ENCODE measurements around the gene CCM2.

Gene CCM2

GRCh38 chr7:45000093-45001032, at the start of gene CCM2:
TSS of gene CCM2 (plus strand) at chr7:45000201. CDS start at chr7:45000334, 133 bp downstream.
- DNase-seq: no peak

GRCh38 chr7:44953156-44953555, 46.8 kb upstream of the CCM2 start:
- DNase-seq: no peak

- DNase-seq: no peak
These were observed 44.3 kb upstream of the CCM2 start for GRCh38 chr7:44955733-44956132.

GRCh38 chr7:44956157-44956766, 43.7 kb upstream of the CCM2 start:
- DNase-seq: no peak

- no peak for DNase-seq
These were observed 41.2 kb upstream of the CCM2 start for GRCh38 chr7:44958645-44959344.

- DNase-seq: no peak
These were observed 40.5 kb upstream of the CCM2 start for GRCh38 chr7:44959433-44959951.

- no peak for DNase-seq
These were observed 39.9 kb upstream of the CCM2 start for GRCh38 chr7:44960011-44960580.

GRCh38 chr7:44961844-44962482, 38.0 kb upstream of the CCM2 start:
- no peak for DNase-seq

GRCh38 chr7:44962483-44963251, 37.3 kb upstream of the CCM2 start:
- DNase-seq: no peak

GRCh38 chr7:44963364-44964290, 36.4 kb upstream of the CCM2 start:
- DNase-seq: no peak

- no peak for DNase-seq
These were observed 35.6 kb upstream of the CCM2 start for GRCh38 chr7:44964384-44964830.

- no peak for DNase-seq
These were observed 35.1 kb upstream of the CCM2 start for GRCh38 chr7:44964831-44965440.

GRCh38 chr7:44965441-44965903, 34.5 kb upstream of the CCM2 start:
- DNase-seq: no peak

GRCh38 chr7:44965937-44966730, 33.9 kb upstream of the CCM2 start:
- DNase-seq: no peak

GRCh38 chr7:44966731-44967538, 33.1 kb upstream of the CCM2 start:
- no peak for DNase-seq

- no peak for DNase-seq
These were observed 32.2 kb upstream of the CCM2 start for GRCh38 chr7:44967571-44968446.

Measured in NCI-H1694 treated with DMSO at 0.1 percent for 48 hours (cell line).